PC-3 (cell line): Measurements from ENCODE around the gene FGF12. TPM values are rescaled to one million over a fixed set of nuclear protein-coding genes. Genes with fewer than 3 reads are reported as not detected.

Experiments
- ATAC-seq: fragments of 200-7000 bp; cut with Tn5 transposase; 2 replicates; pipeline ENCODE4 v1.9.1; 2020; ENCODE audit warnings: mild to moderate bottlenecking, moderate library complexity
- BruUV-seq: library from RNA; stranded (reverse); fragments of 400-500 nt; replicated peaks from 2 replicates; lab custom pipeline; 2021; lab: Mats Ljungman, UMichigan
- CTCF ChIA-PET: fragments of 300-600 bp; sonication (Branson Sonifier 250); formaldehyde crosslinking; loops from one replicate; lab custom pipeline; 2022; ENCODE audit warnings: antibody characterized with exemption; lab: Charles Lee
- POLR2A ChIA-PET: fragments of 300-600 bp; sonication (Branson Sonifier 250); formaldehyde crosslinking; loops from one replicate; lab custom pipeline; 2022; ENCODE audit warnings: antibody characterized with exemption; ENCODE audit not compliant: unreplicated experiment; lab: Charles Lee
- DNase-seq: peaks from one replicate; pipeline ENCODE4 v3.0.0-alpha.2; 2015
- H2AFZ ChIP-seq: fragments of 300-600 bp; sonication (generic); 2 replicates; pipeline ENCODE4 v1.6.0; 2016; ENCODE audit warnings: antibody characterized with exemption, low read length
- H3F3A ChIP-seq: fragments of 300-600 bp; sonication (generic); one replicate; pipeline ENCODE4 v1.6.0; 2017; ENCODE audit warnings: antibody characterized with exemption, low read length, control low read depth, mild to moderate bottlenecking; ENCODE audit not compliant: unreplicated experiment
- H3K27ac ChIP-seq: fragments of 300-600 bp; sonication (generic); 2 replicates; pipeline ENCODE4 v1.5.1; 2016; ENCODE audit warnings: mild to moderate bottlenecking, low read length
- H3K27me3 ChIP-seq: fragments of 300-600 bp; sonication (generic); 2 replicates; pipeline ENCODE4 v1.6.1; 2016; ENCODE audit warnings: low read length, mixed read lengths
- H3K36me3 ChIP-seq: fragments of 300-600 bp; sonication (generic); 2 replicates; pipeline ENCODE4 v1.6.1; 2016; ENCODE audit warnings: low read depth, mixed run types, low read length, mixed read lengths
- H3K4me1 ChIP-seq: fragments of 300-600 bp; sonication (generic); 2 replicates; pipeline ENCODE4 v1.5.1; 2016; ENCODE audit warnings: low read length; ENCODE audit not compliant: insufficient read depth
- H3K4me2 ChIP-seq: fragments of 300-600 bp; sonication (generic); 2 replicates; pipeline ENCODE4 v1.6.0; 2016; ENCODE audit warnings: low read length
- H3K4me3 ChIP-seq: fragments of 300-600 bp; sonication (generic); 2 replicates; pipeline ENCODE4 v1.5.1; 2016; ENCODE audit warnings: mild to moderate bottlenecking, low read length, mixed read lengths
- H3K79me2 ChIP-seq: fragments of 300-600 bp; sonication (generic); 2 replicates; pipeline ENCODE4 v1.6.1; 2017; ENCODE audit warnings: low read length, mixed read lengths
- H3K9ac ChIP-seq: fragments of 300-600 bp; sonication (generic); 2 replicates; pipeline ENCODE4 v1.6.0; 2016; ENCODE audit warnings: mild to moderate bottlenecking, low read length
- H3K9me2 ChIP-seq: fragments of 300-600 bp; sonication (generic); replicated peaks from 2 replicates; pipeline ENCODE4 v1.6.1; 2016; ENCODE audit warnings: mixed run types, low read length, mixed read lengths
- H3K9me3 ChIP-seq: fragments of 300-600 bp; sonication (generic); 2 replicates; pipeline ENCODE4 v1.6.1; 2016; ENCODE audit warnings: low read length, mixed read lengths
- H4K20me1 ChIP-seq: fragments of 300-600 bp; sonication (generic); 2 replicates; pipeline ENCODE4 v1.6.1; 2016; ENCODE audit warnings: low read length, mixed read lengths
- EZH2 ChIP-seq: fragments of 300-600 bp; sonication (generic); IDR thresholded peaks from one replicate; pipeline ENCODE4 v1.6.1; 2017; ENCODE audit warnings: antibody characterized with exemption, mild to moderate bottlenecking, low read length; ENCODE audit not compliant: unreplicated experiment
- EZH2phosphoT487 ChIP-seq: fragments of 300-600 bp; sonication (generic); IDR thresholded peaks from 2 replicates; pipeline ENCODE4 v1.6.1; 2018; ENCODE audit warnings: mild to moderate bottlenecking, antibody characterized with exemption, low read length, borderline replicate concordance
- intact Hi-C: fragments of 100-400 bp; cut with micrococcal nuclease; formaldehyde crosslinking; loops from 2 replicates; pipeline ENCODE4 v1.9.0; 2023
- total RNA-seq: library from RNA; depleted of rRNA; stranded (reverse); fragments of >200 nt; gene quantifications from 2 replicates; pipeline ENCODE4 v1.2.3, GENCODE V29; 2014
- TF ChIP-seq, protein P1 (sequence below): fragments of 300-600 bp; sonication (generic); conservative IDR thresholded peaks from 2 replicates; pipeline ENCODE4 v1.5.1; 2017; ENCODE audit warnings: antibody characterized with exemption, low read depth, mild to moderate bottlenecking, low read length

Gene FGF12
- total RNA-seq, 1 experiment from 2014 or later: not detected

DNA sequence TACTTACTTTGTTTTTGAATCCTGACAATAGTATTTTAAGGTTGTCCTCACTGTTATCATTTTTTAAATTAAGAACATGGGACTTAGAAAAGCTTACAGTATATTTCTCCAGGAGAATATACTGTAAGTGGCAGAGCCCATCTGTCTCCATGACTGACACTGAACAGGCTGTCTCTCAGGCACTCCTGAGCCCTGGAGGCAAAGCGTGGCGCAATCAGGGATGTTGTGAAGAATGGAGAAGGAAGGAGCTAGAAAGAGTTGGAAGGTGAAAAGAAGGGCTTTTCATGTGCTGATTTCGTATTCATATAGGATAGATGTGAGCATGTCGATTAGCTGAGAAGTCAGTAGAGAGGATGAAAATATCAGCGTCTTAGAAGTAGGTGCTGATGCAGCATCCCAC is 41.5 kb downstream of the FGF12 start:
- H2AFZ ChIP-seq: no peak overlapping the region
- TF ChIP-seq EZH2phosphoT487 (no peak), EZH2 (no peak)
- TF ChIP-seq, protein P1, sequence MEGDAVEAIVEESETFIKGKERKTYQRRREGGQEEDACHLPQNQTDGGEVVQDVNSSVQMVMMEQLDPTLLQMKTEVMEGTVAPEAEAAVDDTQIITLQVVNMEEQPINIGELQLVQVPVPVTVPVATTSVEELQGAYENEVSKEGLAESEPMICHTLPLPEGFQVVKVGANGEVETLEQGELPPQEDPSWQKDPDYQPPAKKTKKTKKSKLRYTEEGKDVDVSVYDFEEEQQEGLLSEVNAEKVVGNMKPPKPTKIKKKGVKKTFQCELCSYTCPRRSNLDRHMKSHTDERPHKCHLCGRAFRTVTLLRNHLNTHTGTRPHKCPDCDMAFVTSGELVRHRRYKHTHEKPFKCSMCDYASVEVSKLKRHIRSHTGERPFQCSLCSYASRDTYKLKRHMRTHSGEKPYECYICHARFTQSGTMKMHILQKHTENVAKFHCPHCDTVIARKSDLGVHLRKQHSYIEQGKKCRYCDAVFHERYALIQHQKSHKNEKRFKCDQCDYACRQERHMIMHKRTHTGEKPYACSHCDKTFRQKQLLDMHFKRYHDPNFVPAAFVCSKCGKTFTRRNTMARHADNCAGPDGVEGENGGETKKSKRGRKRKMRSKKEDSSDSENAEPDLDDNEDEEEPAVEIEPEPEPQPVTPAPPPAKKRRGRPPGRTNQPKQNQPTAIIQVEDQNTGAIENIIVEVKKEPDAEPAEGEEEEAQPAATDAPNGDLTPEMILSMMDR: no peak
- H3K4me2 ChIP-seq: no peak overlapping the region
- no peak overlapping the region for H3K9ac ChIP-seq
- no peak for ATAC-seq
- H3F3A ChIP-seq: no peaks in the 10 kb centered on the region
- ChIA-PET CTCF (interaction anchor here (0.6 kb wide), 1 partner anchor 27 kb away, joined by 3 read pairs; no protein-coding TSS in a partner anchor), POLR2A (no interaction called here)
- no peaks in the 10 kb centered on the region for H3K9me2 ChIP-seq
- no peaks in the 10 kb centered on the region; the same call in 1 of the 2 replicates for H3K9me3 ChIP-seq
- H3K36me3 ChIP-seq: no peaks in the 10 kb centered on the region
- H3K27ac ChIP-seq: no peak overlapping the region
- no peaks in the 10 kb centered on the region for H4K20me1 ChIP-seq
- no TSS peak for BruUV-seq
- no peak for DNase-seq
- no peak overlapping the region for H3K4me3 ChIP-seq
- H3K79me2 ChIP-seq: no peaks in the 10 kb centered on the region
- peaks cover 67% of the 10 kb centered on the region for H3K27me3 ChIP-seq
- intact Hi-C loops: no loop called here
- no peaks in the 10 kb centered on the region for H3K4me1 ChIP-seq

DNA sequence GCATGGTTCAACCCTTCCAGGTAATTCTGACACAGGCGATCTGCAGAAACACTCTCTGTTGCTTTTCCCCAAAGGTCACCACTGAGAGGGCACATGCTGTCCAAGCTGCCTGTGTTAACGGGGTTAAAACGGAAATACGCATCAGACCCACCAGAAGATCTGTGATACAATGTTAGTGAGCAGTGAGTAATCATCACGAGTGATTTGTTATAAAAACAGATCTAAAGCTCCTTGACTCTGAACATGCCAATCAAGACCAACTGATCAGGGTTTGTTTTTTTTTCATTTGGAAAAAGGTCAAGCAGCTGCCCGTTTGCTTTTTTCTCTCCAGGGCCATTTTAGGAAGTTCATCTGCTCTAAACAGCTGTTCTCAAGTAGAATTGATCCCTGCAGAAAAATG is 43.2 kb downstream of the FGF12 start:
- Histone ChIP-seq H3K4me1 (no peaks in the 10 kb centered on the region), H3K9ac (no peak overlapping the region), H3K4me2 (no peak overlapping the region), H3F3A (no peaks in the 10 kb centered on the region), H4K20me1 (no peaks in the 10 kb centered on the region), H2AFZ (no peak overlapping the region), H3K79me2 (no peaks in the 10 kb centered on the region), H3K27me3 (peaks cover 67% of the 10 kb centered on the region), H3K36me3 (no peaks in the 10 kb centered on the region), H3K27ac (no peak overlapping the region), H3K4me3 (no peak overlapping the region), H3K9me3 (no peaks in the 10 kb centered on the region; the same call in 1 of the 2 replicates), H3K9me2 (no peaks in the 10 kb centered on the region)
- no peak for TF ChIP-seq EZH2
- TF ChIP-seq, protein P1: no peak
- no peak for TF ChIP-seq EZH2phosphoT487
- ChIA-PET POLR2A (no interaction called here), CTCF (no interaction called here)
- ATAC-seq (no peak), DNase-seq (no peak)
- BruUV-seq: no TSS peak
- intact Hi-C loops: no loop called here

DNA sequence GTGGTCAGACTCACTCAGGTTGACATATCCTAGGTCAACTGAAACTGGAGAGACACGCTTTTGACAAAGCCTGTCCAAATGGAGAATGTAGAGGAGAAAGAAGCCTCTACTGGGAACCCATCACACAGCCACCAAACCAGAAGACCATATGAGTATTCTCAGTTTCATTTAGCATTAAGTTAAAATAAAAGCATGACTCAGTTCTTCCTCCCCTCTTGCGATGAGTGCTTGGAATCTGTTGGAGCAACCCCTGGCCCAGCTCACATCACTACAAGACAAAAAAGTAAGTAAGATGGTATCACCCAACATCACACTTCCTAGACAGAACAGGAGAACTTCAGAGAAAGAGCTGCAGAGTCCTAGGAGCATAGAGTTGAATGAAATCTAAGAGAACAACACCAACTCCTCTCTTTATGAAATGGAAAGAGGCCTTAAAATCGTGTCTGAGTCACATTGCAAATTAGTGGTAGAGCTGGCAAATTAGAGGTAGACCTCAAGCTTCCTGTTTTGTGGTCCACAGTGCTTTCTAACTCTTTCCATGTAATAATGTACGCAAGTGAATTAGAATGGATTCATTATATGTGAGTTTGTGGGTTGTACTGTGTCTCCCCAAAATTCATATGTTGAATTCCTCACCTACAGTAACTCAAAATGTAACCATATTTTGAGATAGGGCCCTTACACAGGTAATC is 51.2 kb downstream of the FGF12 start:
- Histone ChIP-seq H3K79me2 (no peaks in the 10 kb centered on the region), H2AFZ (no peak overlapping the region)
- intact Hi-C loops: no loop called here

More for the DNA sequence above, 51.2 kb downstream of the FGF12 start:
- CTCF ChIA-PET: no interaction called here
- no peak overlapping the region for H3K4me2 ChIP-seq
- no peaks in the 10 kb centered on the region for H3K36me3 ChIP-seq
- no TSS peak for BruUV-seq
- H3F3A ChIP-seq: no peaks in the 10 kb centered on the region
- H3K27ac ChIP-seq: no peak overlapping the region
- DNase-seq: no peak
- H3K4me3 ChIP-seq: no peak overlapping the region
- no peak overlapping the region for H3K9ac ChIP-seq
- no peaks in the 10 kb centered on the region for H3K9me3 ChIP-seq
- no peak for TF ChIP-seq EZH2
- TF ChIP-seq, protein P1: no peak
- H3K4me1 ChIP-seq: no peaks in the 10 kb centered on the region
- no peaks in the 10 kb centered on the region for H4K20me1 ChIP-seq
- peaks cover 55% of the 10 kb centered on the region for H3K27me3 ChIP-seq
- POLR2A ChIA-PET: no interaction called here
- no peak for ATAC-seq
- H3K9me2 ChIP-seq: no peaks in the 10 kb centered on the region
